ENCODE data around the gene FAM162A. TPM values are rescaled to one million over a fixed set of nuclear protein-coding genes. Genes with fewer than 3 reads are reported as not detected.

Gene FAM162A
- total and polyA plus RNA-seq, 2 donors (not counting 3 experiments of a cell fraction or from before 2014, with no cell fraction given): 12.6 to 23.4 TPM

GRCh38 chr3:122364490-122364889 is 19.5 kb upstream of the FAM162A start:
- Histone ChIP-seq H3K9me1 (replicated peaks; ENCODE audit: control insufficient read depth, extremely low read depth, insufficient read depth, low read length) (no peaks in the 10 kb centered on the region), H3K9me3 (replicated peaks; ENCODE audit: control insufficient read depth, insufficient read depth, low read length) (no peaks in the 10 kb centered on the region), H4K20me1 (replicated peaks; ENCODE audit: control insufficient read depth, extremely low read depth, insufficient read depth, low read length) (no peaks in the 10 kb centered on the region), H3K27me3 (ENCODE audit: control insufficient read depth in 2 of 2, insufficient read depth in 2 of 2, low read length in 2 of 2) (no peaks in the 10 kb centered on the region), H3K36me3 (ENCODE audit: control insufficient read depth in 2 of 2, extremely low read depth in 1 of 2, insufficient read depth in 2 of 2, low read length in 2 of 2) (peaks cover 0 to 7% of the 10 kb centered on the region in 2 experiments), H3K4me1 (ENCODE audit: control insufficient read depth, extremely low read depth, insufficient read depth, low read length) (no peaks in the 10 kb centered on the region), H3K27ac (ENCODE audit: insufficient read depth, low read depth, low read length) (no peak overlapping the region), H3K4me3 (replicated peaks in 1 of 3; ENCODE audit: insufficient read depth in 1 of 3, low read depth in 1 of 3, low read length in 3 of 3) (no peak overlapping the region), H3K4me2 (ENCODE audit: insufficient read depth, low read length) (no peak overlapping the region), H3K9ac (replicated peaks; ENCODE audit: extremely low read depth, insufficient read depth, low read length) (no peak overlapping the region), H3K79me2 (ENCODE audit: control insufficient read depth, insufficient read depth, low read length) (no peaks in the 10 kb centered on the region), H2AFZ (ENCODE audit: low read depth, low read length) (no peak overlapping the region)
- no TSS peak for BruUV-seq (replicated peaks)
- intact Hi-C loops (cut with micrococcal nuclease): no loop called here
- dilution Hi-C loops (cut with MboI; ENCODE audit: extremely low pct_ligation_motif_present, low sequenced_read_pairs): no loop called here
- DNase-seq (ENCODE audit: low read depth, low spot score) (no peak), FAIRE-seq (no peak)
- TF ChIP-seq POLR2AphosphoS5 (IDR thresholded peaks at IDR 0.05; ENCODE audit: insufficient read depth, low read depth, low read length) (no peak), CTCF (IDR thresholded peaks at IDR 0.05; ENCODE audit: extremely low read depth in 1 of 2, insufficient read depth in 1 of 2, low read depth in 1 of 2, low read length in 2 of 2) (no peak), EZH2 (IDR thresholded peaks at IDR 0.05; ENCODE audit: borderline replicate concordance, low read depth, low read length, severe bottlenecking) (no peak), FOS (IDR thresholded peaks at IDR 0.05; ENCODE audit: borderline replicate concordance, insufficient read depth, low read length) (no peak), GATA2 (IDR thresholded peaks at IDR 0.05; ENCODE audit: insufficient read depth, insufficient read length, low read depth, low read length) (no peak), POLR2A (IDR thresholded peaks at IDR 0.05; ENCODE audit: low read depth, low read length) (no peak), MYC (IDR thresholded peaks at IDR 0.05; ENCODE audit: low read depth, low read length) (no peak), JUN (IDR thresholded peaks at IDR 0.05; ENCODE audit: borderline replicate concordance, insufficient read depth, insufficient read length, low read depth) (no peak), MAX (IDR thresholded peaks at IDR 0.05; ENCODE audit: insufficient read depth, insufficient read length) (no peak)
- POLR2A ChIA-PET: no interaction called here
- CTCF ChIA-PET: interaction anchor here (1.5 kb wide), 1 partner anchor 20 kb away, joined by 4 read pairs; the partner anchor contains the start of gene FAM162A

All from endothelial cell of umbilical vein (primary cell).